ENCODE measurements around the gene ASPRV1.
"Not testable (repeated sequence)": the region's sequence is repeated elsewhere in the genome, so short reads cannot be mapped to it uniquely, and the experiment has no call there.

Gene ASPRV1

GRCh38 chr2:69952336-69953115 is 8.9 kb downstream of the ASPRV1 start:
- H3K4me3 ChIP-seq (ENCODE audit: low read depth, low read length) = no peak overlapping the region
- TF ChIP-seq CTCF (IDR thresholded peaks at IDR 0.05; ENCODE audit: borderline replicate concordance, insufficient read depth, low read depth, low read length) = no peak

GRCh38 chr2:69950671-69951070 is 10.8 kb downstream of the ASPRV1 start:
- H3K4me3 ChIP-seq (ENCODE audit: low read depth, low read length) = not testable (repeated sequence)

GRCh38 chr2:69950241-69950640 is 11.2 kb downstream of the ASPRV1 start:
- no peak for TF ChIP-seq CTCF (IDR thresholded peaks at IDR 0.05; ENCODE audit: borderline replicate concordance, insufficient read depth, low read depth, low read length)
- no peak overlapping the region for H3K4me3 ChIP-seq (ENCODE audit: low read depth, low read length)

- no peak for TF ChIP-seq CTCF (IDR thresholded peaks at IDR 0.05; ENCODE audit: borderline replicate concordance, insufficient read depth, low read depth, low read length)
- H3K4me3 ChIP-seq (ENCODE audit: low read depth, low read length) = no peak overlapping the region
Observed at GRCh38 chr2:69948963-69949645, 12.3 kb downstream of the ASPRV1 start.

GRCh38 chr2:69948032-69948962 is 13.1 kb downstream of the ASPRV1 start:
- TF ChIP-seq CTCF (IDR thresholded peaks at IDR 0.05; ENCODE audit: borderline replicate concordance, insufficient read depth, low read depth, low read length) = no peak
- no peak overlapping the region for H3K4me3 ChIP-seq (ENCODE audit: low read depth, low read length)

GRCh38 chr2:69947325-69947931 is 14.0 kb downstream of the ASPRV1 start:
- H3K4me3 ChIP-seq (ENCODE audit: low read depth, low read length) = no peak overlapping the region
- no peak for TF ChIP-seq CTCF (IDR thresholded peaks at IDR 0.05; ENCODE audit: borderline replicate concordance, insufficient read depth, low read depth, low read length)
